BLaER1 (cell line): ENCODE data around the gene MANBA.
"Not testable (repeated sequence)": the region's sequence is repeated elsewhere in the genome, so short reads cannot be mapped to it uniquely, and the experiment has no call there.

Experiments
- H3K27ac ChIP-seq: shearing (Covaris generic); formaldehyde crosslinking; 2 replicates; pipeline ENCODE4 v1.8.1; 2022
- H3K27me3 ChIP-seq: shearing (Covaris generic); formaldehyde crosslinking; 2 replicates; pipeline ENCODE4 v1.8.1; 2022
- H3K36me3 ChIP-seq: shearing (Covaris generic); formaldehyde crosslinking; 2 replicates; pipeline ENCODE4 v1.8.1; 2022
- H3K4me1 ChIP-seq: shearing (Covaris generic); formaldehyde crosslinking; 2 replicates; pipeline ENCODE4 v1.8.1; 2022
- H3K4me2 ChIP-seq: shearing (Covaris generic); formaldehyde crosslinking; 2 replicates; pipeline ENCODE4 v1.8.1; 2022
- H3K4me3 ChIP-seq: shearing (Covaris generic); formaldehyde crosslinking; 2 replicates; pipeline ENCODE4 v1.8.1; 2022
- H3K9ac ChIP-seq: shearing (Covaris generic); formaldehyde crosslinking; 2 replicates; pipeline ENCODE4 v1.8.1; 2022
- H3K9me3 ChIP-seq: shearing (Covaris generic); formaldehyde crosslinking; 2 replicates; pipeline ENCODE4 v1.8.1; 2022
- H4K20me1 ChIP-seq: shearing (Covaris generic); formaldehyde crosslinking; 2 replicates; pipeline ENCODE4 v1.8.1; 2022
- Cebpa-rat ChIP-seq: shearing (Covaris generic); IDR thresholded peaks from 2 replicates; pipeline ENCODE4 v1.8.1; 2022

The MANBA gene

DNA sequence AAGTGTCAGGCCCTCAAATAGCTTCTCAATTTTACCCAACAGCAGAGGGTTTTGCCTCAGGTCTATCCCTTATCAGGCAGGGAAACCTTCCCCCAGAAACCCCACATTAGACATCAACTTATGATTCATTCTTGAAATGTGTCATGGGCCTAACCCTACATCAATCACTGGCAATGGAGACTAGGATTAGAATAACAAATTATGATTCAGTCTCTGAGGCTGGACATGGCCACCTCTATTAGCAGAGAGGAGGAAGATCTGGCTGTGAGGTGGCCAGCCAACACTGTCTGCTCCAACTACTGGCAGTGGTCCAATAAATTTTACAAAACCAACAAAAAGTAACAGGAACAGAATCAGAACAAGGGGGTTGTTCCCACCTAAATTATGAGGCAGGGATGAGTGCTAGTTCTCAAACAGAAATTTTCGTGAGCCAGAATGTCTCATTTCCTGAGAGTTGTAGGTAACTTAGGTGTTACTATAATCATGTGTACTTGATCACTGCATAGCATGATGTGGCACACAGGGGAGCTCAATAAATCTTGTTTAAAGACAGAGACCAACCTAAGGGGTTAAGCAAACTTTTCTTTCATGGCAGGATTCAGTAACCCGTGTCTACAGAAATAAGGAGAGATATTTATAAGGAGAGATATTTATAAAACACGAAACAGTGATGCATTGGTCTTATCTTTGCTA, 132.8 kb downstream of the MANBA start:
- peaks cover 22% of the 10 kb centered on the region for H3K36me3 ChIP-seq
- H3K4me1 ChIP-seq: peaks cover 9% of the 10 kb centered on the region
- no peaks in the 10 kb centered on the region for H4K20me1 ChIP-seq
- no peak overlapping the region for H3K9ac ChIP-seq
- H3K4me3 ChIP-seq: no peak overlapping the region
- no peak overlapping the region for H3K27ac ChIP-seq
- no peaks in the 10 kb centered on the region for H3K27me3 ChIP-seq
- H3K4me2 ChIP-seq: no peak overlapping the region
- TF ChIP-seq Cebpa-rat: no peak
- no peaks in the 10 kb centered on the region for H3K9me3 ChIP-seq

DNA sequence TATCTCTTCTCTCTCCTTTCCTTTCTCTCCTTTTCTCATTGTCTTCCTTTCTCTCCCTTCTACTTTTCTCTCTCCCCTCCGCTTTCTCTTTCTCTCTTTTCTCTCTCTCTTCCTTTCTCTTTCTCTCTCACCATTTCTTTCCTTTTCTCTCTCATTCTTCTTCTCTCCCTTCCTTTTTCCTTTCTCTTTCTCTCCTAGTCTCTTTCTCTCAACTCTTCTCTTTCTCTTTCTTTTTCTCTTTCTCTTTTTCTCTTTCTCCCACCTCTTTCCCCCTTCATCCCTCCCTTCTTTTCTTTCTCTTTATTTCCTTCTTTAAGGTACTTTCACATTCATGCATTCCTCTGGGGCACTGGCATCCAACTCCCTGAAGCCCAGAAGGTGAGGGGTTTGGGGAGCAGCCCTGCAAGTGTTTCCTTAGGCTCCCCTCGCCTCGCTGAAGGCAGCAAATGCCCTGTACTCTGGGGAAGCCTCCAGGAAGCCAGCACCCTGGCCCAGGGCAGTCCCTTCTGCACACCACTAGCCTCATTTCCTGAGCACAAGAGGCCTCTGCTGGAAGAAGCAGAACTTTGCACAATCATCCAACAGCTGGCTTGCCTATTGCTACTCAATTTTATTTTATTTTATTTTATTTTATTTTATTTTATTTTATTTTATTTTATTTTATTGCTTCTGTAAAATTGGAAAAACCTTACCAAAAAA, 135.4 kb downstream of the MANBA start:
- H3K4me1 ChIP-seq: peaks cover 23% of the 10 kb centered on the region
- no peak overlapping the region for H3K4me3 ChIP-seq
- no peaks in the 10 kb centered on the region for H3K27me3 ChIP-seq
- peak overlapping the region; percentile 48 for H3K4me2 ChIP-seq
- no peak overlapping the region; the same call in 1 of the 2 replicates for H3K27ac ChIP-seq
- peaks cover under 1% of the 10 kb centered on the region for H3K36me3 ChIP-seq
- H3K9ac ChIP-seq: no peak overlapping the region
- H3K9me3 ChIP-seq: no peaks in the 10 kb centered on the region
- no peak for TF ChIP-seq Cebpa-rat
- no peaks in the 10 kb centered on the region for H4K20me1 ChIP-seq

DNA sequence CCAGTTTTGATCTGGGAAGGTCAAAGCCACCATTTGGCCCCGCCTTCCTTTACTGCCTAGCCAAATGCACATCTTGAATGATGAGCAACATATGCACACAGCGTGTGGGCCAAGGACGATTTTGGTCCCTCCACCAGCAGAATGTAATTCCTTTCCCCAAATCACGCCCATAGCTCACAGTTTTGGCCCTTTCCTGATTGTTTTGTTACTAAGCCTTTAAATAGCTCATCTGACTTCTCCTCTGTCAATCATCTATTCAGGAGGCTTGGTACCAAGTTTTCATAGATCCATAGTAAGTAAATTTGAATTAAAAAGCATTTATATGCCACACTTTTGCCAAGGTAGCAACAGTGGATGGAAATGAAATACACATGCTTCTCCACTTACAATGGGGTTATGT, 136.3 kb downstream of the MANBA start:
- no peaks in the 10 kb centered on the region for H4K20me1 ChIP-seq
- TF ChIP-seq Cebpa-rat: no peak
- no peak overlapping the region for H3K4me2 ChIP-seq
- peaks cover 25% of the 10 kb centered on the region for H3K4me1 ChIP-seq
- H3K27me3 ChIP-seq: no peaks in the 10 kb centered on the region
- no peak overlapping the region for H3K27ac ChIP-seq
- no peak overlapping the region for H3K9ac ChIP-seq
- no peaks in the 10 kb centered on the region for H3K9me3 ChIP-seq
- H3K36me3 ChIP-seq: no peaks in the 10 kb centered on the region
- no peak overlapping the region for H3K4me3 ChIP-seq

DNA sequence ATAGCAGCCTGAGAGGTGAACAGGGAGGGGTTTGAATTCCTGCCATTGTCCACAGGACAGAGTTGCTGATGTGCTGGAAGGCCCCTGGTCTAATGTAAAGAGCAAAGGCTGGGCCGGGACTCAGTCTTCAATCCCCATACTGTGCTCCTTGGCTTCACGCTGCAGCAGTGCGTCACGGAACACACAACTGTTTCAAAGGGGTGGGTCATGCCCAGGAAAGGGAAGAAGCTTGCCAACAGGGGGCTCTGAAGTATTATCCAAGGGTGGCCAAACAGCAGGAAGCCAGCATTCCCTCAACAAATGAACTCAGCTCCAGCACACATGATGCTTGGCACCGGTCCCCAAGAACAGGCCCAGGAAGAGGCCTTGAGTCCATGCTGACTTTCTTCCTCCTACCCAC, 137.1 kb downstream of the MANBA start:
- Histone ChIP-seq H3K27ac (no peak overlapping the region), H3K9ac (no peak overlapping the region), H3K4me2 (no peak overlapping the region), H3K36me3 (no peaks in the 10 kb centered on the region), H3K9me3 (0 out of 2 replicates have a peak, but pooled peaks cover under 1% of the 10 kb centered on the region), H3K4me3 (no peak overlapping the region), H4K20me1 (no peaks in the 10 kb centered on the region), H3K27me3 (no peaks in the 10 kb centered on the region), H3K4me1 (peaks cover 34% of the 10 kb centered on the region)
- TF ChIP-seq Cebpa-rat: no peak

DNA sequence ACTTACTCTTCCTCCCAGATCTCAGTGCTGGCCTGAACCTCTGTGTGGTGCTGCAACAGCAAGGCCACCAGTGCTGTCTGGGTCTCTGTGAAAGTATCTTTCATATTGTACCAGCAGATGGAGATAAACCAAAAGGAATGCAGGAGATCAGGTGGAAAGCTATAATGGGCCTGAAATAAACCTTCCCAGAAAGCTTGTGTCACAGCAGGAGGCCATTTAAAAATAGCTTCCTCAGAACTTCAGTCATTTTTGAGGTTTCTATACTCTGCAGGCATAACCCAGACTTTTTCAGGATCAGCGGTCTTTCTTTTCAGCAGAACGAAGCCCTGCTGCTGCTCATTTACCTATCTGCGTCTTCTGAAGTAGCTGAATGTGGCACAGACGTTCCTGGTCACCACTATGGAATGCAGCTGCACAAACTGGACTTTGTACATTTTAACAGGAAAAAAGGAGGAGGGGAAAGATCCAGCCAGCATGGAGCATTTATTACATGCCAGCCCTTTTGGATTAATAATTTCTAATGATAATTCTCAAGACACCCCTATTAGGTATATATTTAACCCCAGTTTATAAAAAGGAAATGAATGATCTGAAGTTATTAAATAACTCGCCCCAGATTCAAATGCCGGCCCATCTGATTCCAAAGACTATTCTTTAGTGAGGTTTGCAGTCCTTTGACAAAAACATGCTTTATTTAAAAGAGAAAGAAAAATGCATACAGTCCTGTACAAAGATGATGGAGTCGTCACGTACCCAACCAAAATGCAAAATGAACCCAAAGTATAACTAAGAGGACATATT, 139.9 kb downstream of the MANBA start:
- Histone ChIP-seq H3K4me1 (peaks cover 35% of the 10 kb centered on the region), H3K27ac (no peak overlapping the region), H3K9ac (no peak overlapping the region), H3K4me3 (no peak overlapping the region), H3K36me3 (peaks cover 15% of the 10 kb centered on the region), H4K20me1 (no peaks in the 10 kb centered on the region), H3K4me2 (peak overlapping the region; percentile 54), H3K9me3 (0 out of 2 replicates have a peak, but pooled peaks cover 5% of the 10 kb centered on the region), H3K27me3 (no peaks in the 10 kb centered on the region)
- no peak for TF ChIP-seq Cebpa-rat

DNA sequence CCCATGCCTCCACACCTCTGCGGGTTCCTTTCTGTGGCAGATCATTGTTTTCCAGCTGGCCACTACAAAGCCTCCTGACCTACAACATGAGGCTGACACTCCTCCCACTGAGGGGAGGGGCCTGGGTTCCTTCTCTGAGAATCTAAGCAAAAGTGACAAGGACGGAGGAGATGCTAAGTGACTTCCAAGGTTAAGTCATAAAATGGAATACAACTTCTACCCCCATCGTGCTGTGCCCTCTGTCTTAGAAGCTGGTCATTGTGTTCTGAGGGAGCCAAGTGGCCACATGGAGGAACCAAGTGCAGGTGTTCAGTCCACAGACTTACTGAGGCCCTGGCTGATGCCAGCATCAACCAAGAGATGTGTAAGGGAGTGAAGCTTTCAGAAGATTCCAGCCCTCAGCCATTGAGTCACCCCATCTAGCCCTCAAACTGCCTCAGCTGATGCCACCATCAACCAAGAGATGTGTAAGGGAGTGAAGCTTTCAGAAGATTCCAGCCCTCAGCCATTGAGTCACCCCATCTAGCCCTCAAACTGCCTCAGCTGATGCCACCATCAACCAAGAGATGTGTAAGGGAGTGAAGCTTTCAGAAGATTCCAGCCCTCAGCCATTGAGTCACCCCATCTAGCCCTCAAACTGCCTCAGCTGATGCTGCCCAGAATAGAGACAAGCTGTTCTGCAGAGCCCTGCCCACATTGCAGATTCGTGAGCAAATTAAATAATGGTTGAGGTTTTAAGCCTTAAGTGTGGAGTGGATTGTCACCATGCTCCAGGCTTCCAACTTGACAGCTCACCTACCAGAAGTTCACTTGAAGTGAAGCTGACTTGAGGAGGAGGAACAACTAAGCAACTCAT, 140.8 kb downstream of the MANBA start:
- not testable (repeated sequence) for H3K27me3 ChIP-seq, H3K9me3 ChIP-seq, H3K27ac ChIP-seq, H3K9ac ChIP-seq, H4K20me1 ChIP-seq, H3K4me3 ChIP-seq
- peak overlapping the region; percentile 54; the same call in 1 of the 2 replicates for H3K4me2 ChIP-seq
- H3K4me1 ChIP-seq: peaks cover 26% of the 10 kb centered on the region
- H3K36me3 ChIP-seq: peaks cover 24% of the 10 kb centered on the region

DNA sequence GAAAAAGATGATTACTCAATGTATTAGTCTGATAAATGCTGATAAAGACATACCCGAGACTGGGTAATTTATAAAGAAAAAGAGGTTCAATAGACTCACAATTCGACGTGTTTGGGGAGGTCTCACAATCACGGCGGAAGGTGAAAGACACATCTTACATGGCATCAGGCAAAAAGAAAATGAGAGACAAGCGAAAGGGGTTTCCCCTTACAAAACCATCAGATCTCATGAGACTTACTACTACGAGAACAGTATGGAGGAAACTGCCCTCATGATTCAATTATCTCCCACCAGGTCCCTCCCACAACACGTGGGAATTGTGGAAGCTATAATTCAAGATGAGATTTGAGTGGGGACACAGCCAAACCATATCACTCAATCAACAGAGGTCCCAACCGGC, 141.7 kb downstream of the MANBA start:
- H3K9me3 ChIP-seq, H3K4me2 ChIP-seq, H3K27me3 ChIP-seq, H3K4me3 ChIP-seq, H3K27ac ChIP-seq, H3K9ac ChIP-seq, H4K20me1 ChIP-seq: not testable (repeated sequence)
- Histone ChIP-seq H3K4me1 (peaks cover 36% of the 10 kb centered on the region), H3K36me3 (peaks cover 34% of the 10 kb centered on the region)

DNA sequence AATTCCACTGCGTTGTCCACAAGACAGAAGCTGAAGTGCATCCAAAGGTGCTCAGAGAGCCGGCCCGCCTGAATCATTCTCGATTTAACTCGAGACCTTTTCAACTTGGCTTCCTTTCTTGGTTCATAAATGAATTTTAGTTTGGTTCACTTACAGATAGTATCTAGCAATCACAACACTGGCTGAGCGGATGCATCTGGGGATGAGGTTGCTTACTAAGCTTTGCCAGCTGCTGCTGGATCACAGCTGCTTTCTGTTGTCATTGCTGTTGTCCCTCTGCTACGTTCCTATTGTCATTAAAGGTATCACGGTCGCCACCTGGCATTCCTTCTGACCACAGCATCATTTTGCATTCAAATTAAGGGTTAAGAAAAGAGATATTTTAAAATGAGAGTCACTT, 144.1 kb downstream of the MANBA start:
- H3K9ac ChIP-seq: no peak overlapping the region
- peaks cover 55% of the 10 kb centered on the region for H3K36me3 ChIP-seq
- TF ChIP-seq Cebpa-rat: no peak
- H3K27ac ChIP-seq: no peak overlapping the region
- H3K9me3 ChIP-seq: 0 out of 2 replicates have a peak, but pooled peaks cover 5% of the 10 kb centered on the region
- no peak overlapping the region for H3K4me2 ChIP-seq
- no peak overlapping the region for H3K4me3 ChIP-seq
- no peaks in the 10 kb centered on the region for H3K27me3 ChIP-seq
- peaks cover 59% of the 10 kb centered on the region for H3K4me1 ChIP-seq
- no peaks in the 10 kb centered on the region for H4K20me1 ChIP-seq

DNA sequence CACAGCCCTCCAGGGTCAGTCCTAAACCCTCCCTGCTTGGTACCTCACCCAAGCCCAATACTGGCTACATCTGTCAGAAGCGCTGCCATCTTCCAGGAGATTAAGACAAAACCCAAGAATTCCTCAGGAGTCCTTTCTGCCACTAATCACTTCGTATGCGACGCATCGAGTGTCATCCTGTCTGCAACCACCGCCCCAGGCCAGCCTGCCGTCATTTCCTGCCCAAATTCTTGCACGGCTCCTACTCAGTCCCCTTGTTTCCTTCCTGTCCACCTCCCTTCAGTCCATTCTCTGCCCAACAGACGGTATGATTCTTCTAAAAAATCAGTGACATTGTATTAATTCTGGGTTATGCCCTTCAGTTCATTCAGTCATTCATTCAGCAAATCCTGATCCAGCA, 146.0 kb downstream of the MANBA start:
- 0 out of 2 replicates have a peak, but pooled peaks cover 5% of the 10 kb centered on the region for H3K9me3 ChIP-seq
- no peaks in the 10 kb centered on the region for H3K27me3 ChIP-seq
- peak overlapping the region; percentile 43 for H3K27ac ChIP-seq
- peaks cover 65% of the 10 kb centered on the region for H3K36me3 ChIP-seq
- no peak for TF ChIP-seq Cebpa-rat
- H3K9ac ChIP-seq: no peak overlapping the region
- H4K20me1 ChIP-seq: no peaks in the 10 kb centered on the region
- no peak overlapping the region for H3K4me2 ChIP-seq
- H3K4me1 ChIP-seq: peaks cover 62% of the 10 kb centered on the region
- H3K4me3 ChIP-seq: no peak overlapping the region
